Measurements from ENCODE around the gene DNPEP.
A peak's percentile ranks its signal among the peaks of the same experiment; 100 is the strongest.
"Not testable (repeated sequence)": the region's sequence is repeated elsewhere in the genome, so short reads cannot be mapped to it uniquely, and the experiment has no call there.

The DNPEP gene

DNA sequence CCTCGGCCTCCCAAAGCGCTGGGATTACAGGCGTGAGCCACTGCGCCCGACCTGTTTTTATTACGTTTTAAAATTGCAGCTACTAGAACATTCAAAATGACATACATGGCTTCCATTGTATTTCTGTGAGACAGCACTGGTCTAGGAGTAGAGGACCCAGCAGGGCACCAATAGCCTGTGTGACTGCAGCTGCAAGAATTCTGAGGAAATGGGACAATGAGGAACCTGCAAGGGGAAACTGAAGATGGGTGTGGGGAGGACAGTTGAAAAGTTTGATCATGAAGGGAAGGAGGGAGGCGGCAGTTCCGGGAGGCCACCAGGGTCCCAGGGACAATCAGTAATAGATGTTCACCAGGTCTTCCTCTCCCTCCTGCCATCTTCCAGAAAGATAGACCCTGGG is 13.9 kb upstream of the DNPEP start:
- DNase-seq (ENCODE audit: low read depth) = no peak

DNA sequence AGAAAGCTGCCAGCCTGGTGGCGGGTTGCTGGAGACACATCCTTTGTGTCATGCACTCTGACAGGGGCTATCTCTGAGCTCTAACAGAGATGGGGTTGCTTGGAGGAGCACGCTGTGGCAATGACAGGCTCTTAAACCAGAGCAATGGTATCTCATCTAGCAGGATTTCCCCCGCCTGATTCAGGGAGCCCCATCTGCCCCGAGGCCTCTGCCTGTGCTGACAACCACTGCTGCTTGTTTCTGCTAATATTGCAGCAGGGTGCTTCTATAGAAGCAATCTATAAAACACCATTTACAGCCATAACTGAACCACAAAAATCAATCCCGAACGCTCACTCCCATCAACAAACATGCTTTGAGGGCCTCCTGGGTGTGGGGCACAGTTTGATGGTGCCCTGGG is 12.8 kb upstream of the DNPEP start:
- DNase-seq (ENCODE audit: low read depth) = no peak

DNA sequence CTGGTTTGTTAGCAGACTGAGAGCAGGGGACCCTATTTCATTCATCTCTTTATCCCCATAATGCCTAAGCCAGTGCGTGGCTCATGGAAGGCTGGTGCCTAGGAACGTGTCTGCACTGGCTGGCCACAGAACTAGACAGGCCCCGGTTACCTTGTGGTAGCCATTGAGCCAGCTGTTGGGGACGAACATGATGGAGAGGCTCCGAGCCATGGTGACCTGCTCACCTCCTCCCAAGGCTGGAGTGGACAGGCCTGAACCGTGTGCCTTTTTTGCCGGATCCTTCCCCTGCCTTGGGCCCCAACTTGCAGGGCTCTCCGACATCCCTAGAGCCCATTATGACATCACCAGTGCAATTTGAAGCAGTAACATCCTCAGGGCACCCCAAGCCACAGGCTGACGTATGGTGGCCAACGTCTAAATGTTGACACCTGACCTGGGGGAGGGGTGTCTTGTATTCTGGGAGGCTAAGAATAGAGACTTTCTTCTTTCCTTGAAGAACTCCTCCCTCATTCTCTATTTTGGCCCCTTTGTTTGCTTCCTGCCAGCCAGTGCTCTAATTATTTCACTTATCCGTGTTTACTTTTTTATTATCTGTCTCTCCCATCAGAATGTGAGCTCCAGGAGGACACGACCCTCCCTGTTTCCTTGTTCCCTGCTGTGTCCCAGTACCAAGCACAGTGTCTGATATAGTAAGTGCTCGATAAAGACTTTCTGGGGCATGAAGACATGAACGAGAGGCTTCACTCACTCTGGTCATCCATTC is 12.2 kb upstream of the DNPEP start:
- no peak for DNase-seq (ENCODE audit: low read depth)

DNA sequence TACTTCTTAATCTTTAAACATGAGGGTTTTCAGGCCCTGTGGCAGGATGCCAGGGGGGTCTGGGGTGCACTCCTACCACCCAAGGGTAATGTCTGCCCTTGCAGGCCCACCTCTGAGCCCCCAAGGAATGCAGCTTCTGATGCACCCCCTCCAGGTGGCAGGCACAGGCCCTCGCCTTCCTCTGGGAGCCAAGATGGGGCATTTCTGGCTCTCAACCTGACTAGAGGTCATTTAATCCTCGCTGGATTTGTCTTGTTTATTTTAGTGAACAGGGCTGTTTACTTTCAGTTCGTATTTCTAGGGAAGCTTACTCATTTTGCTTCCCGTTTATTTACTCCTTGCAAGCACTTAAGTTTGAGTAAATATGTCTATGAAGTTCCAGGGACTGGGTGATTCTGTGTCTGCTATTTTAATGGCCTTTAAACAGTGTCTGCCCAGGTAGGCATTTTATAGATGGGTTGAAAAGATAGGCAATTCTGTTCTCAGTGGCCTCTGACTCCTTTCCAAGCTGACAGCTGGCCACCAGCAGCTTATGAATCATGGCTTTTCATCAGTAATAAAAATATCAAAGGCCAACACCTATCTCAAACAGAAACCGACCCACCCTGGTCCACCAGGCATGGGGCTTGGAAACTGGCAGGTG is 11.1 kb upstream of the DNPEP start:
- no peak for DNase-seq (ENCODE audit: low read depth)

DNA sequence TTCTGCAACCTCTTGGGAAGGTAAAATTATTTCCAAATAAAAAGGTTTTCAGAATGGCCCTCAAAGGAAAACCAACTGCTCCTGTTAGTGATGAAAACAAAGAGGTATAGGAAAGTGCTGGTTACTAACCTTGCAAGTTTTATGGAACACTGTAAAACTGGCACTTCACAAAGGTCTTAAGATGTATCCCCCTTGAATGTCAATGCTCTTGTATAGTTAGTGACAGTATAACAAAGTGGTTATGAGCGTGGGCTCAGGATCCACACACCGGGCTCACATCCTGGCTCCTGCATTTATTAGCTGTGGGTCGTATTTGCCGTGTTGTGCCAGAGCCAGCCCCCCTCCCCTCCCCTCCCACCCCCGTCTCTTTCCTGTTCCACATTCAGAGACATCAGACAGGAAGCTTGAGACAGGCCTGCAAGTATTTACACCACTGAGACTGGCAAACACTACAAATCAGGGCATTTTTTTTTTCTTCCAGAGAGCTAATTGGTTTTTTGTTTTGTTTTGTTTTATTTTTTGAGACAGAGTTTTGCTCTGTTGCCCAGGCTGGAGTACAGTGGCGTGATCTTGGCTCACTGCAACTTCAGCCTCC is 9.2 kb upstream of the DNPEP start:
- no peak for DNase-seq (ENCODE audit: low read depth)

DNA sequence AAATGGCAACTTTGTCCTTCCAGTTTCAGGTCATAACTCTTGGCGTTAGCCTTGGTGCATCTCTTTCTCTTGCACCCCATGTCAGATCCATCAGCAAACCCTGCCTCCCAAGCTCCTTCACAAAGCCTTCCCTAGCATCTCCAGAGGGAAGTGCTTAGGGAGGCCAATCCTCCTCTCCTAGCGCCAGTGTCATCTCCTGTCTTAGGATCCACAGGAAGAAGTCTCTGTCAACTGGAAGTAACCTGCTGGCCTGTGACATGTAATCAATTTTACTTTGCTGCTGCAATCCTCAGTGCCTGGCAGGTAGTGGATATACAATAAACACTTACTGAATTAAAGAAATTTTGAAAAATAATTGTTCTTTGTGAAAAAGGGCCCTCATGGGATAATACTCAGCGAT is 7.9 kb upstream of the DNPEP start:
- no peak for DNase-seq (ENCODE audit: low read depth)

DNA sequence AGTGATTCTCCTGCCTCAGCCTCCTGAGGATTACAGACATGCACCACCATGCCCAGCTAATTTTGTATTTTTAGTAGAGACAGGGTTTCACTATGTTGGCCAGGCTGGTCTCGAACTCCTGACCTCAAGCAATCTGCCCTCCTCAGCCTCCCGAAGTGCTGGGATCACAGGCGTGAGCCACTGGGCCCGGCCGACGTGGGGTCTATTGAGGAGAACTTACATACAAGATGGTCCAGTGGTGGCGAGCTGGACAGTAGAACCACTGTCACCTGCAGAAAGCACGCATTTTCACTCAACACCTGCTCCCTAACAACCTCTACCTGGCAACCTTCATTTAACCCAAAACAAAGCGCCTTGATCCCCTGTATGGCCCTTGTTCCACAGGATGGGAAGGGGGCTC is 7.3 kb upstream of the DNPEP start:
- DNase-seq (ENCODE audit: low read depth) = not testable (repeated sequence)

DNA sequence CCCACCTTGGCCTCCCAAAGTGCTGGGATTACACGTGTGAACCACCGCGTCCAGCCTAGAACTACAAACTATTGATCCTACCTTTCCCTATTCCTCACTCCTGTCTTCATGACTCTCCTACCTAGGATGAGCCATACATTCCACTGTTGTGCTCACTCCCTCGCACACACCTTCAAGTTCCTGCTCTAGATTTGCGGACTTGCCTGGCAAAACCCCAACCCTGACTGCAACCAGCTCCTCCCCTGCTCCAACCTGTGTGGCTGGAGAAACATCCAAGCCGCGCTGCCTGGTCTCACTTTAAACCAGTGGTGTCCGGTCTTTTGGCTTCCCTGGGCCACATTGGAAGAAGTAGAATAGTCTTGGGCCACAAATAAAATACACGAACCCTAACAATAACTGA is 5.0 kb upstream of the DNPEP start:
- no peak for DNase-seq (ENCODE audit: low read depth)

DNA sequence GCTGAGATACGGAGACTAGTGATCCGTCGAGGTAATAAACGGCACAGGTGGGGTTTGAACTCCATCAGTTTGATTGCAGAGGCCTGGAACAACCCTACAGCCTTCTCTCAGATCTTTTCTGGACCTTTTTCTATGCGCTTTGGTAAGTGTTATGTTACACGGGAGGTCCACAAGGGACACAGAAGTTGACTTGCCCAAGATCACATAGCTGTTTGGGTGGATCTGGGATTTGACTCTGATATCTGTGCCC is 1.1 kb upstream of the DNPEP start:
- DNase-seq (ENCODE audit: low read depth) = no peak

DNA sequence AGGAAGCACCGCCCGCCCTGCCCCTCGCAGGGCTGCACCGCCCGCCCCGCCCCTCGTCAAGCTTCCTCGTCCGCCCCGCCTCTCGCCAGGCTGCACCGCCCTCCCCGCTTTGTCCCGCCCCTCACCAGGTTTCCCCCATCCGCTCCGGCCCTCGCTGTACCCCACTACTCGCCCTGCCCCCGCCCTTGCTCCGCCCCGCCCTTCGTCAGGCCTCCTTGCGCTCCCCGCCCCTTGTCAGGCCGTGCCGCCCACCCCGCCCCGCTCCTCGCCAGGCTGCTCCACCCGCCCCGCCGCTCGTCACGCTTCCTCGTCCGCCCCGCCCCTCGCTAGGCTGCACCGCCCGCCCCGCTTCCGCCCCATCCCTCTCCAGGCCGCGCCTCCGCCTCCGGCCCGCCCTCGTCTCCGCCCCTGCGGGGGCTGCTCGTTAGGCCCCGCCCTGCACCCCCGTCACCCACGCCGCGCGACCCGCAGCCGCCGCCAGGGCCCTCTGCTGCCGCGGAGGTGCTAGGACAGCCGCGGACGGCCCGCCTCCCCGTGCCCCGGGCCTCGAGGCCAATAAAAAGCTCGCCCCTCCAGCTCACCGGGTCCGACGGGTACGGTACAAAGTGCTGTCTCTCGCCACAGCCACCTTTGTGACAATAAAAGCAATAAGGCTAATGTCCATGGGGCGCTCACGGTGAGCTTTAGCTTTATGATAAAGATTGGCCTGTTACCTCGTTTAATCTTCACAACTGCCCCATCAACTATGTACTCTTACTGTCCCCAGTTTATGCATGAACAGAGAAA is 602 bp upstream of the DNPEP start:
- peak; percentile 99 for DNase-seq (ENCODE audit: low read depth)

DNA sequence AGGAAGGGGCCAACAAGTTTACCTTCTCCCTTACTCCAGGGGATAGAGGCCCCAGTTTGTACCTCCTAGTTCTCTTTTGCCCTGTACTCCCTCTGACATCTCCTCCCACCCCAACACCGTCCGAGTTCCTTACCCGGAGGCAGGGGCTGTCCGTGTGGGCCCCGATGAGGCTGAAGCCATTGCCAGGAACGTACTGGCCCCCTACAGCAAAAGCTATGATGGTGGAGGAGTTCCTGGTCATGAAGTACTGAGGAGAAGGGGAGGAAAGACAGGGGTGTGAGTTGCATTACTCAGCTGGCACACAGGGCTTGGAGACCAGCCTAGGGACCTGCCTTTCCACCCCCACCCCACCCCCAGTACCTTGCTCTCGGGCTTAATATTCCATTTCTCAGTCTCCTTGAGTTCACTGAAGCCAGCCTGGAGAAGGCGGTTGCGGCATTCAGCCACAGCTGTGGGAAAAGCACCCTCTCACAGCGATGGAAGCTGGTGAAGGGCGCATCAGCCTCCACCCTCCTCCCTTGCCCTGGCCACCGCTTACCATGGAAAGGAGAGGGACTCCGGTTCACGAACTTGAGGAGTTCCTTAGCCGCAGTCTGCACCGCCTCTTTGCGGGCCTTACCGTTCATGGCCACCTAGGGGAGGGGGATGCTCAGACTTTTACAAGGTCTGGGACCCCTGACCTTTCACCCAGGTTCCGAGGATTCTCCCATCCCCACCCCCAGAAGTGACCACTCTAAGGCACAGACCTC is 1.0 kb downstream of the DNPEP start:
- no peak for DNase-seq (ENCODE audit: low read depth)

DNA sequence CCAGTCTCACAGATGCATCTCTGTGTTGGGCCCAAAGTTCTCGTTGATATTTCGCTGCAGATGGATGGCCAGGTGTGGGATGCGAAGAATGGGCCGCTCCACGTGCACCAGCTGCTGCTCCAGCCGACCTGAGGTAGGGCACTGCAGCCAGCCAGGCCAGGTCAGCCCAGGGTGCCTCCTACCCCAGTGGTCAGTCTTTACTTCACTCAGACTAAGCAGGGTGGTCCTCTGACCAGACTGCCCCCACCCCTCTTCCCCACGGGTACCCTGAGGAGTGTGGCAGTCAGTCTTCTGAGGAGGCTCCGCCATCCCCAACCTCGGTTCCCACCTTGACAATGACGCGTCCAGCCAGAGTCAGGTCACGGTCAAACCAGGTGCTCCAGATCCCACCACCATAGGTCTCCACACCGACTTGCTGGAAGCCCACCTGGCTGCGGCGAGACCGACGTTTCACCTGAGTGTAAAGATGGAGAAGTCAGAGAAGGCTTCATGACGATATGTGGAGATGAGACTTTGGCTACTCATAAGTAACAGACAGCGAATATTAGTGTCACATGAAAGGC is 1.7 kb downstream of the DNPEP start:
- no peak for DNase-seq (ENCODE audit: low read depth)

DNA sequence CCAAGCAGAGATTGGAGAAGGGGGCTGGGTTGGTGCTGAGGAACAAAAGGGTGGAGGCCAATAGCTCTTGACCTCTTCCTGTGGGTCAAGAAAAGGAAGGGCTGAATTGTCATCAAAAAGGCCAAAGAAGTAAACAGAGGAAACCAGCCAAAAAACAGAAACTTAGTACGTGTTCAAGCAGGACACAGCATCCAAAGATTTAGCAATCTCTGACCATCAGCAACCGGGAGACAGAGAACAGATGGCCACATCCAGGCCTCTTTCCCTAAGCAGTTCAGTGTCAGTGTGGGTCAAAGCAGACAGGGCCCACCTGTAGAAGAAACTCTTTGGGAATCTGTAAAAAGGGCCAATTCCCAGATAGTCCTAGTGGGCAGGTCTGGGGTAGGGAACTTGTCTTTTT is 2.9 kb downstream of the DNPEP start:
- no peak for DNase-seq (ENCODE audit: low read depth)

DNA sequence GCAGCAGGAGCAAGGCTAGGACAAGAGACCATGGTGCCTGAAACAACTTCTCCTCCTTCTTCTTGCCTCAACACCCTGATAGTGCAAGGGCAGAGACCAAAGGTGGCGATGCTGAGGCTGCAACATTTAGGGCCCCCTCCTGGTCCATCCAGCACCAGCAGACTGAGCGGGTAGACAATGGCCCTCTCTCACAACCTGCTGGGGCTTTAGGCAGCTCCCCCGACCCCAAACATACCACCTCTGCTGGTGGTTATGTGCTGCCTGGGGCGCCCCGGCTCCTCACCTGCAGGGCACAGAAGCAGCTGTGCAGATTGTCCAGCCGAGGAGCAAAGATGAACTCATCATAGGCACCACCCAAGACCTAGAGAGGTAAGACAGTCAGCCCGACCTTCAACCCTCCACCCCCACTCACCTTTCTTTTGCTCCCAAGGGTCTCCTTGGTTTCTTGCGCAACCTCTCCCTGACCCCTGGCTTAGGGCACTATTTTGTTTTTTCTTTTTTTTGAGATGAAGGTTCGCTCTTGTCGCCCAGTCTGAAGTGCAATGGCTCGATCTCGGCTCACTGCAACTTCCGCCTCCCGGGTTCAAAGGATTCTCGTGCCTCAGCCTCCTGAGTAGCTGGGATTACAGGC is 3.5 kb downstream of the DNPEP start:
- no peak for DNase-seq (ENCODE audit: low read depth)

DNA sequence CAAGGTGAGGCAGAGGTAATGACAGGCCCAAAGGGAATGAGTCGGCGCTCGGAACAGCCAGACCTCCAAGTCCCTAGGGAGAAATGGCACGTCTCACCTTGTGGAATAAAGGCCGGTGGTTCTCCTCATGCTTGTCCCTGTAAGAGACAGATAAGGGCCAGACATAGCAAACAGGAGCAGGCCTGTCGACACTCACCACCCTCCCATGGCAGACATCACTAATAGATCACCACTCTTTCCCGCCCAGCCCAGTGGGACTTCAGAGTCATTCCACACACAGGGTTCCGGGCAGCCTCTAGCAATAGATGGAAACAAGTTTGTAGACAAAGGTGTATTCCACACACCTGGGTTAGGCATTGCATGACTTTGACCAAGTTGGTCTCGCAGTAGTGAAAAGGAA is 6.3 kb downstream of the DNPEP start:
- no peak for DNase-seq (ENCODE audit: low read depth)

DNA sequence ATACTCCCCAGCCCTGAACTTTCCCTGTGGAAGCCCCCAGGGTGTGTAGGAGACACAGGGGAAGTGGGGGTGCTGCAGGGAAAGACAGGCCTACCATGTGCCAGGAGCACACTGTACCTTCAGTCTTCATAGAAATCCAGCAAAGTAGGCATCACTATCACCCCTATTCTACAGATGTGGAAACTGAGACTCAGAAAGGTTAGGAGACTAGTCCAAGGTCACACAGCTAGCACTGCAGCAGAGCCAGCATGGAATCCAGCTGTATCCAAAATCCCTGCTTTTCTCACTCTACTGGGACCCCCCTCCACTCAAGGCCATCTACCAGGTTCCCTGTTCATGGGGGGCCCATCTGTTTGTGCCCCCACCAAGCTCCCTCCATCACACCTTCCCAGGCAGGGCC is 6.8 kb downstream of the DNPEP start:
- DNase-seq (ENCODE audit: low read depth) = no peak

DNA sequence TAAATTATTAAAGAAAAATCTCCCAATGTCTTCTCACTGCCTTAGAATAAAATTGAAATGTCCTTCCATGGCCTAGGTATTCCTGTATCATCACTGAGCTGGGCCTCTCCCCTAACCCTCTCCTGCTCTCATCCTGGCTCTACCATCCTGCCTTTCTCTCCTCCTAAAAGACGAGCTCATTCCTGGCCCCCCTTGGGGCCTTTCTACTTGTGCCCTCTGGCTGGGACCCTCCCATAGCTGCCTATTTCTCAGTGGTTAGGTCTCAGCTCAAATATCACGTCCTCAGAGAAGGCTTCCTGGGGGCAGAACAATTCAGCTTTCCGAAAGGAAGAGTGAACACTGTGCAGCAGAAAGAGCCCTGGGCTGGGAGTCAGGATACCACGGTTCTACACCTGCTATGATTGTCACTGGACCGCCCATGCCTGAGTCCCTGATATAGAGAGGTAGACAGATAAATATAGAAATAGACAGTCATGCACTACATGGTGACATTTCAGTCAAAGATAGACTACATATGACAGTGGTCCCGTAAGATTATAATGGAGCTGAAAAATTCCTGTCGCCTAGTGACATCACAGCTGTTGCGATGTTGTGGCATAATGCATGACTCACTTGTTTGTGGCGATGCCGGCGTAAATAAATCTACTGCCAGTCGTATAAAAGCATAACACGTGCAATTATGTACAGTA is 9.4 kb downstream of the DNPEP start:
- DNase-seq (ENCODE audit: low read depth) = no peak

DNA sequence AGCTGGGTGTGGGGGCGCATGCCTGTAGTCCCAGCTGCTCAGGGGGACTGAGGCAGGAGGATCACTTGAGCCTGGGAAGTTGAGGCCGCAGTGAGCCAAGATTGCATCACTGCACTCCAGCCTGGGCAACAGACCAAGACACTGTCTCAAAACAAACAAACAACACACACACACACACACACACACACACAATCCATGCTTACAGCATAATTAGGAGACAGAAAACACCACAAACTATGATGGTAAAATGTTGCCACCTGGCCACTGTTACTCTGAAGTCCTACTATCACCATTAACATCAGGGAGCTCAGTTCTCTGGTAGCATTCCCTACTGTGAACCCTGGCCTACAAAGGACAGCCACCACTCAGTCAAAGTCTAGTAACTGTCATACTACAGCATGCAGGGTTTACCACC is 18.3 kb downstream of the DNPEP start:
- DNase-seq (ENCODE audit: low read depth) = no peak

DNA sequence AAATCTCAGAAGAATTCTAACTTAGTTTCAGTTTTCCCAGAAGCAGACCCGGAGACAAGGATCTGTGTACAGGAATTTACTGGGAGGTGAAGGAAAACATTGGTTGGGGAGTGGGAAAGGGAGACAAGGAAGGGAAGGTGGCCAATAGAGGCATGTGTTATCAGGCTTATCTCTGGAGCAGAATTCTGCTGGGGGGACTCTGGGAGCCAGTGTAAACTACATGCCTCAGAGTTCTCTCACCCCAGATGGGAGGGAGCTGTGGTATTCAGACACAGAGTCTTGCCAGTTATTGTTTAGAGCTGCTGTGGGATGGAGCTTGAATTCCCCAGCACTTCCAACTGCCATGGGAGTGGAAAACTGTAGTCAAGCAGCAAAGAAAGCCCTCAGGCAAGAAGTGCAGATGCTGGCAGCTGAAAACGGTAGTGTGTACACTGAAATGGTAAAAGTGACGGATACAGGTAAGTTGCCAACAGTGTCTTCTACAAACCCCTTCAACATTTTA is 19.0 kb downstream of the DNPEP start:
- no peak for DNase-seq (ENCODE audit: low read depth)

DNA sequence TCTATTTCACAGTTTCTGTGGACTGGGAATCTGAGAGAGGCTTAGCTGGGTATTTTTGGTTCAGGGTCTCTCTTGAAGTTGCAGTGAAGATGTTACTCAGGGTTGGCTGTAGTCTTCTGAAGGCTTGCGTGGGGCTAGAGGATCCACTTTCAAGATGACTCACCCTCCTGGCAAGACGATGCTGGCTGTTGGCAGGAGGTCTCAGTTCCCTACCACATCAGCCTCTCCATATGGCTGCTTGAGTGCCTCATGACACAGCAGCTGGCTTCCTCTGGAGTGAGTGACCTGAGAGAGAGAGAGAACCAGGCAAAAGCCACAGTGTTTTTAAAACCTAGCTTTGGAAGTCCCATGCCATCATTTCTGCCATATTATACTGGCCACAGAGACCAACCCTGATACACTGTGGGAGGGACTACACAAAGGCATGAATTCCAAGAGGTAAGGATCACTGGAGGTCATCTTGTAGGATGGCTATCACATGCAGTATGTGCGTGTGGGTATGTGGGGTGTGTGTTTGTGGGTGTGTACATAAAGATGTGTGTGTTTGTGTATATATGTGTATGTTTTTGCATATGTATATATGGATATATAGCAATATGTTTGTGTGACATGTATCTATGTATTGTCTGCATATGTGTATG is 25.1 kb downstream of the DNPEP start:
- no peak for DNase-seq (ENCODE audit: low read depth)

Data from T follicular helper cell (primary cell).